ENCODE measurements around the gene TDRD5. TPM values are rescaled to one million over a fixed set of nuclear protein-coding genes. Genes with fewer than 3 reads are reported as not detected.

The TDRD5 gene
- total RNA-seq, 1 experiment from 2014 or later: 0.25 TPM

DNA sequence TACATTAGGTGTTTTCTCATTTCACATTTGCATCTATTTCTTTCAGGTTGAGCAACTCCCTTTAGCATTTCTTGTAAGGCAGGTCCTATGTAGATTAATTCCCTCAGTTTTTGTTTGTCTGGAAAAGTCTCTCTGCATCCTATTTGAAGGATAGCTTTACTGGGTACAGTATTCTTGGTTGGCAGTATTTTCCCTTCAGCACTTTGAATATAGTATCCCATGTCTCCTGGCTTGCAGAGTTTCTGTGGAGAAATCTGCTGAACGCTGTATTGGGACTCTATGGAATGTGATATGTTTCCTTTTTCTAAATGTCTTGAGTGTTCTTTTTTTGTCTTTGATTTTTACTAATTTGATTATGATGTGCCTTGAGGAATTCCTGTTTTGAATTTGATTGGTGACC lies 122.5 kb downstream of the TDRD5 start:
- no peak overlapping the region for H3K4me3 ChIP-seq (replicated peaks in 1 of 2; ENCODE audit: low read depth in 1 of 2, low read length in 2 of 2)
- H3K9me2 ChIP-seq (ENCODE audit: insufficient read depth): no peaks in the 10 kb centered on the region
- no peaks in the 10 kb centered on the region for H3K27me3 ChIP-seq (ENCODE audit: insufficient read depth, low read length)
- no peaks in the 10 kb centered on the region for H3K36me3 ChIP-seq (ENCODE audit: control insufficient read depth in 1 of 2, insufficient read depth in 2 of 2, low read length in 2 of 2)
- H3K4me1 ChIP-seq (ENCODE audit: control insufficient read depth in 1 of 2, insufficient read depth in 2 of 2, low read length in 2 of 2): no peaks in the 10 kb centered on the region
- no peak overlapping the region for H2AFZ ChIP-seq (ENCODE audit: low read depth, low read length, poor library complexity, severe bottlenecking)
- no peak overlapping the region for H3K4me2 ChIP-seq (ENCODE audit: low read length)
- H3K79me2 ChIP-seq (ENCODE audit: insufficient read depth, low read length): no peaks in the 10 kb centered on the region
- CTCF ChIA-PET: no interaction called here
- TF ChIP-seq YY1 (IDR thresholded peaks at IDR 0.05; ENCODE audit: extremely low read depth, insufficient replicate concordance, low read depth, low read length) (no peak), EGR1 (IDR thresholded peaks at IDR 0.05; ENCODE audit: low read depth) (no peak), ZFX (IDR thresholded peaks at IDR 0.05) (no peak), SRF (IDR thresholded peaks at IDR 0.05; ENCODE audit: low read depth) (no peak), SIN3A (IDR thresholded peaks at IDR 0.05; ENCODE audit: low read depth) (no peak), EZH2phosphoT487 (IDR thresholded peaks at IDR 0.05; ENCODE audit: borderline replicate concordance) (no peak), SP1 (IDR thresholded peaks at IDR 0.05; ENCODE audit: low read depth) (no peak), ELF1 (IDR thresholded peaks at IDR 0.05; ENCODE audit: borderline replicate concordance, low read depth) (no peak), TCF7L2 (IDR thresholded peaks at IDR 0.05; ENCODE audit: borderline replicate concordance, extremely low read depth, insufficient read depth, insufficient read length) (no peak), CBX3 (IDR thresholded peaks at IDR 0.05; ENCODE audit: low read depth) (no peak), FOSL1 (IDR thresholded peaks at IDR 0.05; ENCODE audit: low read depth) (no peak)
- TF ChIP-seq, protein P1, sequence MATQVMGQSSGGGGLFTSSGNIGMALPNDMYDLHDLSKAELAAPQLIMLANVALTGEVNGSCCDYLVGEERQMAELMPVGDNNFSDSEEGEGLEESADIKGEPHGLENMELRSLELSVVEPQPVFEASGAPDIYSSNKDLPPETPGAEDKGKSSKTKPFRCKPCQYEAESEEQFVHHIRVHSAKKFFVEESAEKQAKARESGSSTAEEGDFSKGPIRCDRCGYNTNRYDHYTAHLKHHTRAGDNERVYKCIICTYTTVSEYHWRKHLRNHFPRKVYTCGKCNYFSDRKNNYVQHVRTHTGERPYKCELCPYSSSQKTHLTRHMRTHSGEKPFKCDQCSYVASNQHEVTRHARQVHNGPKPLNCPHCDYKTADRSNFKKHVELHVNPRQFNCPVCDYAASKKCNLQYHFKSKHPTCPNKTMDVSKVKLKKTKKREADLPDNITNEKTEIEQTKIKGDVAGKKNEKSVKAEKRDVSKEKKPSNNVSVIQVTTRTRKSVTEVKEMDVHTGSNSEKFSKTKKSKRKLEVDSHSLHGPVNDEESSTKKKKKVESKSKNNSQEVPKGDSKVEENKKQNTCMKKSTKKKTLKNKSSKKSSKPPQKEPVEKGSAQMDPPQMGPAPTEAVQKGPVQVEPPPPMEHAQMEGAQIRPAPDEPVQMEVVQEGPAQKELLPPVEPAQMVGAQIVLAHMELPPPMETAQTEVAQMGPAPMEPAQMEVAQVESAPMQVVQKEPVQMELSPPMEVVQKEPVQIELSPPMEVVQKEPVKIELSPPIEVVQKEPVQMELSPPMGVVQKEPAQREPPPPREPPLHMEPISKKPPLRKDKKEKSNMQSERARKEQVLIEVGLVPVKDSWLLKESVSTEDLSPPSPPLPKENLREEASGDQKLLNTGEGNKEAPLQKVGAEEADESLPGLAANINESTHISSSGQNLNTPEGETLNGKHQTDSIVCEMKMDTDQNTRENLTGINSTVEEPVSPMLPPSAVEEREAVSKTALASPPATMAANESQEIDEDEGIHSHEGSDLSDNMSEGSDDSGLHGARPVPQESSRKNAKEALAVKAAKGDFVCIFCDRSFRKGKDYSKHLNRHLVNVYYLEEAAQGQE (IDR thresholded peaks at IDR 0.05; ENCODE audit: low read depth): no peak
- TF ChIP-seq, protein P2, sequence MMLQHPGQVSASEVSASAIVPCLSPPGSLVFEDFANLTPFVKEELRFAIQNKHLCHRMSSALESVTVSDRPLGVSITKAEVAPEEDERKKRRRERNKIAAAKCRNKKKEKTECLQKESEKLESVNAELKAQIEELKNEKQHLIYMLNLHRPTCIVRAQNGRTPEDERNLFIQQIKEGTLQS (IDR thresholded peaks at IDR 0.05): no peak
- H3K27ac ChIP-seq (ENCODE audit: low read depth, low read length): no peak overlapping the region
- no peaks in the 10 kb centered on the region for H4K20me1 ChIP-seq (ENCODE audit: insufficient read depth)
- ATAC-seq (no peak), DNase-seq (ENCODE audit: low read depth, low spot score) (no peak)
- intact Hi-C loops (cut with micrococcal nuclease): no loop called here
- no TSS peak for BruUV-seq (replicated peaks)
- POLR2A ChIA-PET: no interaction called here
- RAD21 ChIA-PET (ENCODE audit: low non-redundant PET in 1 of 2, low total read pairs in 2 of 2, uncharacterized antibody in 2 of 2, unreplicated experiment in 2 of 2): no interaction called here
- H3K9ac ChIP-seq (ENCODE audit: low read length): no peak overlapping the region
- peaks cover 9 to 10% of the 10 kb centered on the region in 2 experiments; a peak in 2 of 4 replicates for H3K9me3 ChIP-seq (ENCODE audit: control insufficient read depth in 1 of 2, insufficient read depth in 1 of 2, low read depth in 1 of 2, low read length in 2 of 2)

All from HCT116 (cell line).